Germinal center (tissue), 1 donor: ENCODE results near the gene MARK2.
"Not testable (repeated sequence)": the region's sequence is repeated elsewhere in the genome, so short reads cannot be mapped to it uniquely, and the experiment has no call there.

Experiments
- DNase-seq: peaks from one replicate; pipeline ENCODE4 v3.0.0; 2012; ENCODE audit warnings: mixed read lengths, low spot score

Gene MARK2

DNA sequence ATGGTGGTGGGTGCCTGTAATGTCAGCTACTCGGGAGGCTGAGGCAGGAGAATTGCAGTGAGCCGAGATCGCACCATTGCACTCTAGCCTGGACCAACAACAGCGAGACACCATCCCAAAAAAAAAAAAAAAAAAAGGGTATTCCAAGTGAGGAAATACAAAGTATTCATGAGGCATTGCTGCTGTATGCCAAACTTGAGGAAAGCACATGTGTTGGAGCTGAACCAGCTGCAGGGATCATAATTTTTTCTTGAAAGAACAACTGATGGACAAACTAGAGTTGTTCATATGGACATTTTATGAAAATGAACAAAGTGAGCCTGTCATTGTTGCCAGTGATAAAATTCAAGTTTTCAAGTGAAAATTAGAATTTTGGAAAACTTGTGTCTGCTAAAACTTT, 15.8 kb downstream of the MARK2 start:
- no peak for DNase-seq

DNA sequence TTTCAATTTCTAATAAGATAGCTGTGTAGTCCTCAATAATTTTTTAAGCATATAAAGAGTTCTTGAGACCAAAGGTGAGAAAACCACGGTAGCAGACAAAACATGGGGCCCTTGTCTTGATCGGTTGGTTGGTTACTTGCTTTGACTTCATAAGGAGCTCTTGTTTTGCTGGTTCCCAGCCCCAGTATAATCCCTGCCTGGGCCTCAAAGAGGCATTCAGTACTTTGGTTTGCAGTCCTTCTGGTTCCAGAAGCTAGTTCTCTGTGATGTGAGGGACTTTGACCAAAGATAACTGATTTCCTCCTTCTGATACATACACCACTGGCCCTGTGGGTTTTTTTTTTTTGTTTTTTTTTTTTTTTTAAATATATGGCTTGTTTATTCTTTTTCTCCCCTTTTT, 17.1 kb downstream of the MARK2 start:
- no peak for DNase-seq

DNA sequence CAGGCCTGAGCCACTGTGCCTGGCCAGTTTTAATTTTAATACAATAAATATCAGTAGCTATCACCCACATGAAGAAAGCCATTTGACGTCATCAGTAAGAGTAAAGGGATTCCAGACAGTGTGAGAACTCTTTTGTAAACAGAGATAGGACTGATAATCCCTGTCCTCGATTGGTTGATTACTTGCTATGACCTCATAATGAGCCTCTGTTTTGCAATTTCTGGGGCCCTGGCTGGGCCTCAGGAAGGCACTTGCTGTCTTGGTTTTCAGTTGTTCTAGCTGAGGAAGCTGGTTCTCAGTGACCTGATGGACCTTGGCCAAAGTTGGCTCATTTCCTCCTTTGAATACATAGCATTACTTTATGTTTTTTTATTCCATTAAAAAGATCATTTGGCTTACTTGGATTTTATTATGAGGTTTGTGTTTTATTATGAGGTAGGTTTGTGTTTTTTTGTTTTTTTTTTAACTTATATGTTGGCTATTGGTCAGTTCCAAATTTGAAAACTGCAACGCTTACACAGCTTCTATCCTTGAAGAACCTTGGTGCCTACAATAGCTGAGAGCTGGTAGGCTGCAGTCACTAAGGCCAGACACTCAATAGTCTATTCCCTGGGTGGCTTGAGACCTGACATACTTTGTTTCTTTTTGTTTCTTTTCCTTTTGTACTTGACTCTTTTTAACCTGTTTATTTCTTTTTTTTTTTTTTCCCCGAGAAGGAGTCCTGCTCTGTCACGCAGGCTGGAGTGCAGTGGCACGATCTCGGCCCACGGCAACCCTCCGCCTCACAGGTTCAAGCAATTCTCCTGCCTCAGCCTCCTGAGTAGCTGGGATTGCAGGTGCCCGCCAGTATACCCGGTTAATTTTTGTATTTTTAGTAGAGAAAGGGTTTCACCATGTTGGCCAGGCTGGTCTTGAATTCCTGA, 20.0 kb downstream of the MARK2 start:
- no peak for DNase-seq

DNA sequence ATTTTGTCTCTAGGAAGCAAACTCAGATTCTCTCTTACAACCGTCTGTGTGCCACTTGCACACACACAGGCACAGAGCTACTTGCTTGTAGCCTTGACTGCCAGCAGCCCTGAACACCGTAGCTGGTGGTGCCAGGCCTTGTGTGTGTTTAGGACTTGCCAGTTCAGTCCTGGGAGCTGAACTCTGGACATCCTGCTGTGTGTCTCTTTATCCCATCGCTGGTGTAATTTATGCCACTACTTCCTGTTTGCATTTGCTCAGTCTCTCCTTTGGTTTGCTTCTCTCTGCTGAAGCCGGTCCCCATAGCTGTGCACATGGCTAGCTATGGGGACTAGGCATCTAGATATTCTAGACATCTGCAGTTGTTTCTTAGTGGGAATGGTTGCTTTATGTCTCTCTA, 24.0 kb downstream of the MARK2 start:
- DNase-seq: no peak

DNA sequence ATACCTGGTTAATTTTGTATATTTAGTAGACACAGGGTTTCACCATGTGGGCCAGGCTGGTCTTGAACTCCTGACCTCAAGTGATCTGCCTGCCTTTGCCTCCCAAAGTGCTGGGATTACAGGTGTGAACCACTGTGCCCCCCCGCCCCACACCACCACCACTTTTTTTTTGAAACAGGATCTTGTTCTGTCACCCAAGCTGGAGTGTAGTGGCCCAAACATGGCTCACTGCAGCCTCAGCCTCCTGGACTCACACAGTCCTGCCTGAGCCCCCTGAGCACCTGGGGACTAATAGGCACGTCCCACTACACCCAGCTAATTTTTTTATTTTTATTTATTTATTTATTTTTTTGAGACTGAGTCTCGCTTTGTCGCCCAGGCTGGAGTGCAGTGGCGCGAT, 24.7 kb downstream of the MARK2 start:
- not testable (repeated sequence) for DNase-seq

DNA sequence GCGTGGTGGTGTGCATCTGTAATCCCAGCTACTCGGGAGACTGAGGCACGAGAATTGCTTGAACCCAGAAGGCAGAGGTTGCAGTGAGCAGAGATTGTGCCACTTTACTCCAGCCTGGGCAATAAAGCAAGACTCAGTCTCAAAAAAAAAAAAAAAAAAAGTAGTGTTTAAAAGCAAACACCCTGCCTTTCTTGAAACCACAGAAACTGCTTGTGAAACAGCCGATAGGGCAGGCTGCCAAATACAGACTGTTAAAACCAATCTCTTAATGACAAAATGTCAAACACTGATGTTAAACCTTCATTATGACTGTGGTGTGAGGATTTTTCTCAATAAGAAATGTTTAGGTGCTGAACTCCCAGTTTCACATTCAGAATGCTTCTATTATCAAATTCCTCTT, 27.3 kb downstream of the MARK2 start:
- DNase-seq: no peak

DNA sequence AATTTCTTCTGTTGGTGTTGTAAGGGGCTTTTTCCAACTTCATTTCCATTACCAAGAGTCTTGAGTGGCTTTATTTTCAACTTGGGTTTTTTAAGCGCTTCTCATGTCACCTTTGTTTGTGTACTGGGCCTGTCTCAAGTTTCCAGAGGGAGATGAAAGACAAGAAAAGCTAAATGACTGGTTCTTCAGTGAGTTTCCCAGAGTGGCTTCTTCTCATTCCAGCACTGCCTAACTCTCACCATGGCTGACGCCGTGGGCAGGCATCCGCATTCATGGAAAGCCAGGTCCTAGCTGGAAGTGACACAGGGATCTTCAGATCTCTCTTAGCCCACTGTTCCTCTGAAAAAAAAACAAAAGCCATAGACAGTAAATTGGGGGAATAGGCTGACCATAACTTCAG, 28.6 kb downstream of the MARK2 start:
- DNase-seq: no peak

DNA sequence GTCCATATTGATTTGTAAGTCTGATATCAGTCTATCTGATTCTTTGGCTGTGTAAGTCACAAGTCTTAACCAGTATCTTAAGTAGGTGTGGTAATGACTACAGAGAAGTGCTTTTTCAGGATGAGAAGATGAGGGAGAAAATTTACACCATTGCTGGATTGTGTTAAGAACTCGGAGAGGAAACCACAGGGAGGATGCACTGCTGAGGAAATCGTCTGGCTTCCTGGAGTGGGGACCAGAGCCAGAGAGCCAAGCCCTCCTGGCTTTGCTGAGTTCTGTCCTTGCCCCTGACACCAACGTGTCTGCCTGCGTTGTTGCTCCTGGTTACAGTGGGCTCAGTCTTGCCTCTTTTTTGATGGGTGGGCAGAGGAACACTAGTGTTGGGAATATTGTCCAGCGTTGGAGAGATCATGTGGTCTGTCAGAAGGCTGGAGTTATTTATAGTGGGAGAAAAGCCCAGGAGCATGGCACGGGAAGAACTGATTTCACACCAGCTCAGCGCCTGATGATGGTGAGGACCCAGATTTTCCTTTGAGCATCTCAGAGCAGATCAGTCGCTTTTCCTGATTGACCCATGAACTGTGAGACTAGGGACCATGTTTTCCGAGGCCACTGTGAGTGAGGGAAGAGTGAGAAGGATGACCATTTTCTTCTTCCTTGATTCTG, 29.6 kb downstream of the MARK2 start:
- DNase-seq: no peak

DNA sequence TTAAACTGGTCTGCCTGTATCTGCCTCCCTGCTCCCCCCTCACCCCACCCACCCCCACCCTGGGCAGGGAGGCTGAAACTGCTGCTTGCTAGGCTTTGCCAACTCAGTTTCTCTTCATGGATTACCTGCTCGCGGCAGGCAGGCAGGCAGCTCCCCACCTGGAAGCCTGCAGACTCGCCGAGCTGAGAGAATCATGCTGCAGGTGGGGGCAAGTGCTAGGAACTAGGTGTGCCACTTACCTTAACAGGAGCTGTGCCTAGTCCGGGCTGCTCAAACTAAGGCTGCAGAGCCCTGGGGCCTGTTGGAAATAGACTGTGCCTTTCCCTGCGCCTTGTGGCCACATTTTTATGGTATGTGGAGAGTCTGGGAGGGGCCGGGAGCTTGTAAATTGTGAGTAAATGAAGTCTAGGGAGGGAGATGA, 30.3 kb downstream of the MARK2 start:
- no peak for DNase-seq

DNA sequence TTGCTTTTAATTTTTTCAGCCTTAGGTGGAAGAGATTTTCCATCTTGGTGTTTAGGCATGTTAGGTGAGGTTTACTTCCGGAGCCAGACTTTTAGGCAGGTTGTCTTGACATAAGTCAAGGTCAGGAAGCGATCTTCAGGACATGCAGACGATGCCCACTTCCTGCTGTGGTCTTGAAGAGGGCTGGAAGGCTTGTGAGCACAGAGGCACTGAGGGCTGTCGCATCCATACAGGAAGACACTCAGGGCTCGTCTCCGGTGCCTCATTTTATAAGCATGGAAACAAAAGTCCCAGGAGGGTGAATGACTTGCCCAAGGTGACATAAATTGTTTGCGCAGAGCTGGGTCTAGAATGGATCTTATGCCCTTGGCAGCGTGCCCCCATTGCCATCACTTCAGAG, 30.8 kb downstream of the MARK2 start:
- DNase-seq: no peak

DNA sequence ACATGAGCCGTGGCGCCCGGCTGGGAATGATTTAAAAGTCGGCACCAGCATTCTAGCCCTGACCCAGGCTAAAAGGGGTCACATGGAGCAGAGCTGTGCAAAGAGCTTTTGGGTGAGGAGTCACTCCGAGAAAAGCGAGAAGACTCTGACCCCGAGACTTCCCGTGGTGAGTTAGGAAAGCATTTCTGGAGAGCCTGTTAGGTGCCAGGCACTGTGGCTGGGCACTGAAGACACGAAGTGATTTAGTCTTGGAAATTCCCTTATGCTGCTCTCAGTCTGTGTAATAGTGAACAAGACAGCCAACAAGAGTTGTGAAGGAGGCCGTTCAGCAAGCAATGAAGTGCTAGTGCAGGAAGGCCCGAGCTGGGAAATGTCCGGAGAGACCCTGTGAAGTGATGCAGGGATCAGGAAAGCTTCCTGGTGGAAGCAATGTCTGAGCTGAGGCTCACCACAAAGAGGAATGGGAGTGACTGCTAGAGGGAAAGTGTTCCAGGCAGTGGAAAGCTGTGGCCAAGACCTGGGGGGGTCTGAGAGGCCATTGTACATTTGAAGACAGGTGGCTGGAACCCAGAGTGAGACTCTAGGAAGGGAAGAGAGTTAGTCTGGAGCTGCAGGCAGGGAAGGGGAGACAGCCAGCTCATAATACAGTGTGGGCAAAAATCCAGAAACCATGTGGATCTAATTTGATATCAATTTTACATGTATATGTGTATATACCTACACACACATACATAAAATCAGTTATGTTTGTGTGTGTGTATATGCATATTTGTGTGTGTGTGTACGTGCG, 31.6 kb downstream of the MARK2 start:
- no peak for DNase-seq

DNA sequence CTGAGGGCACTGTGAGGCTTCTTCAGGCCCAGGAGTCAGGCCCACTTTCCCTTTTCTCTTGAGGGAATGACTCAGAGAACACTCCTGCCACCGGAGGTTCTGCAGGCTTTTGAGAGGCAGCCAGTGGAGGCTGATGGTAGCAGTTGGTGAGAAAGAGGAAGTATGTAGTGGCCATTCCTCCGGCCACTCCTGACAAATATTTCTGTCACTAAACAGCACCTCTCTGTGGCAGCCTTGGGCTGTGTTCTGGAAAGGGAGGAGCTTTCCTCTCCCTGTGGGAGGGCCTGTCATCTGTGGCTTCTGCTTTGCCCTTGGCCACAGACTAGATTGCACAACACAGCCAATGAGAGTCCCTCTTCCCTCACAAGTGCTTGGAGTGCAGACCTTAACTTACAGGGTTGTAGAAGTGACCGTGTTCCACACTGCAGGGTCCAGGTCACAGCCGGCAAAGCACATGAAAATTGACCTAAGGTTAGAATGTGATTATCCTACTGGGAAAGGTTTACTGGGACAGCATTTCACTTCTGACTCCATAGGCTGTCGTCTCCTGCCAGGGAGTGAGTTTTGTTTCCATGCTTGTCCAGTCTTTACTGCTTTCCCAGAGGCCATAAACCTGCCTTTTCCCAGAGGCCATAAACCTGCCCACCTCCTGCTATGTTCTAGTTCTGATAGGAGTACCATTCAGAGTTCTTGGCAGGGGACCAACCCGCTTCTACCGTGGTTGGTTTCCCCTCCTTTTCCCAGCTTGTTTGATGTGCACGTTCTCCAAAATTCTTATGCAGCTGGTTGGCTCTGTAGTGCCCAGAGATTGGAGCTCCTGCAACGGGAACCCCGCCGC, 33.3 kb downstream of the MARK2 start:
- DNase-seq: peak; percentile 23

DNA sequence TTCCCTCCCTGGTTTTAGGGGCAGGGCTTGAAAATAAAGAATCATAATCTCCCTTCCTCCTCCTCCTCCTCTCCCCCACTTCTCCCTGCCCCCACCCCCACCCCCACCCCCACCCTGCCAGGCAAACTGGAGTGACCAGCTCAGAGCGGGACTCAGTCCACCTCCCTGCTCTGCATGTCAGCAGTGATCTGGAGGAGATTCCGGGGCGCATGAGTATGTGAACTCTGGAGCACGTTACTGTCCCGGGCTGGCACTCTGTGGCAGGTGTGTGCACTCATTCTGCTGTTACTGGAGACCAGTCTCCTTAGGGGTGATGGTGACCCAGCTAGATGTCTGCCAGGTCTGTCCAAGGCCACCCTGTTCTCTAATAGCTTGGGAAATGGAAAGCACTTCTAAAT, 33.9 kb downstream of the MARK2 start:
- no peak for DNase-seq

DNA sequence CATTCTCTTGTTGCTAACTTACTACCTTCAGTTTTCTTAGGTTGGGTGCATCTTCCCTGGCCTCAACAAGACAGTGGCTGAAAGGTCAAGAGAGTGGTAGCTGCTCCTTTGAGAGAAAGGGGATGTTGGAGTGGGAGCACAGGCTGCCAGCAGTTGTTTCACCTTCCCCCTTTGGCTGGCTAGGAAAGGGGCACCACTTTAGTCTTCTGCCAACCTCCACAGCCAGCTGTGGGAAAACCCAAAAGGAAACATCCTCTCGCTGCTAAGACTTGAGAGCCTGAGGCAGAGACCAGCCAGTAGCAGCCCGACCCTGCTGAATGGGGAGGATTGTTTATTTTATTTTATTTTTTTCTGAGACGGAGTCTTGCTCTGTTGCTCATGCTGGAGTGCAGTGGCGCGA, 34.4 kb downstream of the MARK2 start:
- no peak for DNase-seq

DNA sequence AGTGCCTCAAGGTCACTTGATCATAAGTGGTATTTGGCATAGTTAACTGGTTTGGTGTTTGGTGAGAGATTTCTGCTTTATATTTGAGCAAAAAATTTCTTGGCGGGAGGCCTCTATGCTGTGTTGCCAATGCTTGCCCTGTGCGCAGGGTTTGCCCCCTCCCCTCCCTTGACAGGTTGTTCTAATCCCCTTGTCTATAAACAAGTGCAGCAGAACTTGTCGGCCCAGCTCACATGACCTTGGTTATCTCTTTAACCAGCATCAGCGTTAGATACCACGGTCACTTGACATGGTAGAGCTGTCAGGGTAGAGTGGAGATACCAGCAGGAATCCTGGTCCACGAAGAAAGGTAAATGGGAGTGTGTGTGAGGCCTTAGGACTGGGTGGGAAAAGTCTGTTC, 35.6 kb downstream of the MARK2 start:
- DNase-seq: no peak

DNA sequence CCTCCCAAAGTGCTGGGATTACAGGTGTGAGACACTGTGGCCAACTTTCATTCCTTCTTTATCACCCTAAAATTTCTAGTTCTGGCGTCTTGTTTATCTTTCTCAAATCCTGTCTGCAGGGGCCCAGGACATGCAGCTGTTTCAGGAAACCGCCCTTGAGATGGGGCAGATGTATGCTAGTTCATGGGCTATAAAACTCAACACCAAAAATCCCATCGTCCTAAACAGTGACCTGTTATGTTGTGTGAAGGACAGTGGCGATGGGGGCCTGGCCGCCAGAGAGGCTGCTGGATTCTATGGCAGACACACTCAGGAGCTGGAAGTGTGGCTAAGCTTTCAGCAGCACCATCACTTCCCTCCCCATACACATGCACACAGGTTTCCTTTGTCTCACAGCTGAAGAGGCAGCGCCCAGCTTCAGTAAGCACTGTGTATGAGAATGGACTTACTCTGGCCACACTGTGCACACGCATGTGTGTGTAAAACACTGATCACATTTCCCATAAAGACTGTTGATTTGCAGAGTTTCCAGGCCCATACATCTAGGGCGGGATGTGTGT, 36.7 kb downstream of the MARK2 start:
- no peak for DNase-seq

DNA sequence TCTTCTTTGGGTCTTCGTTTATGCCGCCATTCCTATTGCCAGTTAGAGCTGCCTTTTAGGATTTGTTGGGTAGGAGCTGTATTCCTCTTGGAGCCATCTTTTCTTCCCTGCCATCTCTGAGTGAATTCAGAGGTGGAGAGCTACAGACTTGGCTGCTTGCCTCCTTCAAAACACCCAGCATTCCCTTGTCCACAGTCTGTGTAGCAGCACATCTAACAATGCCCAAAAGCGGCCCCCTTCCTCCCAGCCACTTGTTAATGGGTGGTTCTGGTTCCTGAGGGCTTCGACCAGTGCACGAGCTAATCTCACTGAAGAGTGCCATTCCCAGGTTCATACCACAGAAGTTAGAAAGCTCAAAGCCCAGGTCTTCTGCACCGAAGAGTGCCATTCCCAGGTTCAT, 37.7 kb downstream of the MARK2 start:
- no peak for DNase-seq

DNA sequence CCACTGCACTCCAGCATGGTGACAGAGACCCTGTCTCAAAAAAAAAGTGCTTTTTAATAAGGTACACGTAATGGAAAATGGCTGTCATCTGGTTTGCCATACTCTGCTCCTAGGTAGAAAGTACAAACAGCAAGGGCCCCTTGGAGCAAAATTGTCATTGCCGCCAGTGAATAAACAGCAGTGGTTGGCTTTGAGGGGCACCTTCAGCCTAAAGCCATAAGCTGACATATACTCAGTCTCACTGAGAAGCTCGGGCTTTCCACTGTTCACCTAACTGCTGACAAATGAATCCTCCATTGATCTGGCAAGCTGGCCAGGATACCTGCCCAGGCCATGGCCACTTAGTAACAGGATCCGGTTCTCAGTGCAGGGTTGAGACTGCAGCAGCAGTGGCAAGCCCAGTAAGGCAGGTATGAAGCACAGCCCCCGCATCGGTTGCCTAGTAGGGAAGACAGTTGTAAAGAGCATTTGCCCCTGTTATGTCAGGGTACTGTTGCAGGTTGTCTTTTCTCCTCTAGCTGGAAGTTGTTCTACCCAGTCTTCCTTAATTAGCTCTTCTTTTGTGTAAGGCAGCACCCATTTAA, 38.8 kb downstream of the MARK2 start:
- DNase-seq: no peak

DNA sequence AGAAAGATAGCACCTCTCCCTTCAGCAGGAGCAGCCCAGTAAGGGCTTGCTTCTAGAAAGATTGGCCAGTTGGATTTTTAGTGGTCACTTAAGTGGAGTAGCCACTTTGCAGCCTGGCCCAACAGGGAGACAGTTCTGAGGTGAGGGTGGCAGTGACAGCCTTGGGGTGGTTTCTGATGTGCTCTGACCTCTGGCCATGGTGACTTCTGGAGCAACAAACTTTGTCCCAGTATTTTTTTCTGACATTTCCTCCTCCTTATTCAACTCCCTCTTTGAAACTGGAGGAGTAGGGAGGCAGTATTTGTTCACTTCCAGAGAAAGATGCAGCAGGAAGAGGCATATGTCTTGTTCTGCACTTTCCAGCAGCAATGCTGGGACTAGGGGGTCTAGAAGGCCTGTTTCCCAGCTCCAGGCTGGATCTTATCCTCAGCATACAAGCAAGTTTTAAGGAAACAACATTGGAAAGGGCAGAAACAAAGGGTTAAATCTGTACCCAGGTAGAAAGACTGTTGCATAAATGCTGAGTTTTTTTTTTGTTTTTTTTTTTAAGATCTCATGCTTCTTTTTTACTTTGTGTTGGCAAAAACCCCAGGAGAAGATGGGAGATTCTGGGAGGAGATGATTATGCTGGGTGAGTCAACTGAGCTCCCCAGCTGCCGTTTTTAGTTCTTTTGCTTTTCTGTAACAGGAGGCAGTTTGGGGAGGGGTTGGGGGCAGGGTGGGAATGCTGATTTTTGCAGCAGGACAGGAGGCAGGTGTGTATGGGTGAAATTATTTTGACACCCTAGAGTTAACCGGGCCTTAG, 40.9 kb downstream of the MARK2 start:
- DNase-seq: no peak

DNA sequence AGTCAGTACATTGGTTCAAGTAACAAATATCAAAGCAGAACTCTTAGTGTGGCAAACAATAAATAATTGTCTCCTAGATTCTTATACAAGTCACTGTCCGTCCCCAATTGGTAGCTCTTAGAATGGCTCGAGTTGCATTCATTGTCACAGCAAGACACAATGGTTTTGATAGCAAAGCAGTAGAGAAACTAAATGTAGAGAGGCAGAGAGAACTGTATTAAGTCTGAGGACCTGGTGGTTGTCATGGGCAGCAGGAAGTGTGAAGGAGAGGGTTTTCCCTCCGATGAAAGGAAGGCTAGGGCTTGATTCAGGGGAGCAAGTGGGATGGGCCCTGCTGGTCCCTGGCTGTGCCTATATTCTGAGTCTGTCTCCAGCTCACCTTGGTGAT, 41.5 kb downstream of the MARK2 start:
- no peak for DNase-seq
